Activated T-cell treated with anti-CD3 and anti-CD28 coated beads, Interleukin-2, amount 50 U/mL, for 48 hours (primary cell): ENCODE data around the gene TMEM204.

Experiments used
- DNase-seq, 2 experiments: peaks; one replicate each; pipeline ENCODE4 v3.0.0-alpha.2; 2020

The TMEM204 gene

DNA sequence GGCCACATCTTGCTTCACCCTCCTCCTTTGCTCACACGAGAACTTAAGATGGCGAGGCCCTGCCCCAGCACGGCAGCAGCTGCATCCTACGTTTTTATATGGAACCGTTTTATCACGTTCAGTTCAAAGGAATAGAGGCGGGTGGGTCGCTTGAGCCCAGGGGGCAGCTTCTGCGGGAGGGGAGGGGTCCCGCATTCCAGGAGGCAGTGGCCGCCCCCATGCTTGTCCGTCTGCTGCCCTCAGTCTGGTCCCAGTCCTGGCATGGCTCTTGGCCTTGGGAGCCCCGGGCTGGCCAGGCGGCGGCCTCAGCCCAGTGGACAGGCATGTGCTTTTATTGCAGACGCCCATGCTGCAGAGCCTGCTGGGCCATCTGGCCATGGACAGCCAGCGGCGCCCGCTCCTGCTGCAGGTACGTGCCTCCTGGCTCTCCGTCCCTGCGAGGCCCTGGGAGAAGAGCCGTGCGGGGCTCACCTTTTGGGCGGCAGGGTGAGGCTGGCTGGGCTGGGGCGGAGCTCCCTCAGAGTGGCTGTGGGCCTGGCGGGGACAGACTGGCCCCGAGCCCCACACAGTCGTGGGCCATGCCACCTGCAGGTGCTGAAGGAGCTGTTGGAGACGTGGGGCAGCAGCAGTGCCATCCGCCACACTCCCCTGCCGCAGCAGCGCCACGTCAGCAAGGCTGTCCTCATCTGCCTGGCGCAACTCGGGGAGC is 33.6 kb upstream of the TMEM204 start:
- DNase-seq, result no peak

GRCh38 chr16:1500465-1501150 is 32.9 kb upstream of the TMEM204 start:
- no peak for DNase-seq

- DNase-seq, result no peak
These were observed 31.8 kb upstream of the TMEM204 start for GRCh38 chr16:1501630-1502029.

DNA sequence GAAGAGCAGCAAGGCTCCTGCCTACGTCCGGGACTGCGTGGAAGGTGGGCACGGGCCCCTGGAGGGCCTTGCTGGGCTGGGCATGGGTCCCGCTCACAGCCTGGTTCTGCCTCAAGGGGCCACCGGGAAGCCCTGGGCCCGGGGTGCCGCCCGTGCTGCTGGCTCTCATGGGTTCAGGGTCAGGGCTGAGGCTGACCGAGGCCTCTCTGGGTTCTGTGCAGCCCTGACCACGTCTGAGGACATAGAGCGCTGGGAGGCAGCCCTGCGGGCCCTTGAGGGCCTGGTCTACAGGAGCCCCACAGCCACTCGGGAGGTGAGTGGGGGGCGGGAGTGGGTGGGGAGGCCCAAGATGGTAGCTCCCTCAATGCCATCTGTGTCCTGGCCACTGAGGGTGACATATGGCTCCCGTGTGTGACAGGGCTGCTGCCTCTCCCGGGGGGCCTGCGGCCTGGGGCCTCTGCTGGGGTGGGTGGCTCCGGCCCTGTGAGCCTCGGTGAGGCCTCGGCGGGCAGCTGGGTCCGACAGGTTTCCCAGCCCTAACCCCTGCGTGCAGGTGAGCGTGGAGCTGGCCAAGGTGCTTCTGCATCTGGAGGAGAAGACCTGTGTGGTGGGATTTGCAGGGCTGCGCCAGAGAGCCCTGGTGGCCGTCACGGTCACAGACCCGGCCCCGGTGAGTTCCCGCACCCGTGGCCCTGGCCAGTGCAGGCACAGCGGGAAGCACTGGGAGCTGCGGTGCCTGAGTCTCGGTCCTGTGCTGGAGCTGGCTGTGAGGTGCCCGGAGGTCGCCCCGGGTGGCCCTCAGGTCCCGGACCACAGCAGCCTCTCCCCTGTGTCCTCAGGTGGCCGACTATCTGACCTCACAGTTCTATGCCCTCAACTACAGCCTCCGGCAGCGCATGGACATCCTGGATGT is 31.1 kb upstream of the TMEM204 start:
- no peak for DNase-seq

DNA sequence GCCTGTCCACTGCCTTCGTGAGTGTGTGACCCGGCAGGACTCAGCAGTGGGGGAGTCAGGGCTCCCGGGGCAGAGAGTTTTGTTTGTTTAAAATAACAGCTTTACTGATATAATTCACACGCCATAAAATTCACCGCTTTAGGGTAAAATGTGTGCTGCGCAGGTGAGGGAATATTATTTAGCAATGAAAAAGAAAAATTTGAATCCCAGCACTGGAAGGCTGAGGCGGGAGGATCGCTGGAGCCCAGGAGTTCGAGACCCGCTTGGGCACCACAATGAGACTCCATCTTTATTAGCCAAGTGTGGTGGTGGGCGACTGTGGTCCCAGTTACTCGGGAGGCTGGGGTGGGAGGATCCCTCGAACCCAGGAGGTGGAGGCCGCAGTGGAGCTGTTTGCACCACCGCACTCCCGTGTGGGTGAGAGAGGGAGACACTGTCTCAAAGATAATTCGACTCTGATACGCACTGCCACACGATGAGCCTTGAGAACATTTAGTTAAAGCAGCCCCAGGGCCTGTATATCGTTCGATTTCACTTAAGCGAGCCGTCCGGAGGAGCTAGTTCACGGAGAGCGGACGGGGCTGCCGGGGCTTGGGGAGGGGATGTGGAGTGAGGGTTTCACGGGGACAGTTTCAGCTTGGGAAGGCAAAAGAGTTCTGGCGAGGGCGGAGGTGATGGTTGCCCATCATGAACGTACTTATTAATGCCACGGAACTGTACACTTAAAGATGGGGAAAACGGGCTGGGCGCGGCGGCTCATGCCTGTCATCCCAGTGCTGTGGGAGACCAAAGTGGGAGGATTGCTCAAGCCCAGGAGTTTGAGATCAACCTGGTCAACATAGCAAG is 30.1 kb upstream of the TMEM204 start:
- DNase-seq, result no peak

DNA sequence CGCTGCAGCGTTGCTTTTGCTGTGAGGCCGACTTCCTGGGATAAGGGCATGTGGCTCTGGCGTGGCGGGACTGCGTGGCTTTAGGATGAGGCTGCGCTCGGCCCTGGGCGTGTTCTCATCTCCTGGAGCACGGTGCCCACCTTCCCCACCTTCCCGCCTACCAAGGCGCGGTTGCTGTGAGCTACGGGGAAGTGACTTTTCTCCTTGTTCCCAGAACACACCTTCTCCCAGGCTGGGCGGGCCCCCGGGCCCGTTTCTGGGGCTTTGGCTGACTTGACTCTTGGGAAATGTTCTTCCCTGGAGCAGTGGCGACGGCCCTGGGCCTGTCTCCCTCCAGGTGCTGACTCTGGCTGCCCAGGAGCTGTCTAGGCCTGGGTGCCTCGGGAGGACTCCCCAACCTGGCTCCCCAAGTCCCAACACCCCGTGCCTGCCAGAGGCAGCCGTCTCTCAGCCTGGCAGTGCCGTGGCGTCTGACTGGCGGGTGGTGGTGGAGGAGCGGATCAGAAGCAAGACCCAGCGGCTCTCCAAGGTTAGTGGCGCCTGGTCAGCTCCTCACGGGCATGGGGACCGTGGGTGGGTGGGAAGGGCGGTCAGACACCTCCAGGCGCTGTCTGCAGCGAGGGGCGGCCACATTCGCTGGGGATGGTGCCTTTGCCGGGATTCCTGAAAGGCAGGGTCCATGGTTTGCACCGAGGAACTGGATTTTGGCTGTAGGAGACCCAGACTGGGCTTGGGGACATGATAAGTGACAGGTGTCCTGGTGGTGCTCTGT is 28.2 kb upstream of the TMEM204 start:
- DNase-seq, result no peak

- DNase-seq, result no peak
These were observed 27.6 kb upstream of the TMEM204 start for GRCh38 chr16:1505912-1506311.

GRCh38 chr16:1506494-1507213 is 26.8 kb upstream of the TMEM204 start:
- DNase-seq, result no peak

GRCh38 chr16:1508494-1509187 is 24.8 kb upstream of the TMEM204 start:
- no peak for DNase-seq

DNA sequence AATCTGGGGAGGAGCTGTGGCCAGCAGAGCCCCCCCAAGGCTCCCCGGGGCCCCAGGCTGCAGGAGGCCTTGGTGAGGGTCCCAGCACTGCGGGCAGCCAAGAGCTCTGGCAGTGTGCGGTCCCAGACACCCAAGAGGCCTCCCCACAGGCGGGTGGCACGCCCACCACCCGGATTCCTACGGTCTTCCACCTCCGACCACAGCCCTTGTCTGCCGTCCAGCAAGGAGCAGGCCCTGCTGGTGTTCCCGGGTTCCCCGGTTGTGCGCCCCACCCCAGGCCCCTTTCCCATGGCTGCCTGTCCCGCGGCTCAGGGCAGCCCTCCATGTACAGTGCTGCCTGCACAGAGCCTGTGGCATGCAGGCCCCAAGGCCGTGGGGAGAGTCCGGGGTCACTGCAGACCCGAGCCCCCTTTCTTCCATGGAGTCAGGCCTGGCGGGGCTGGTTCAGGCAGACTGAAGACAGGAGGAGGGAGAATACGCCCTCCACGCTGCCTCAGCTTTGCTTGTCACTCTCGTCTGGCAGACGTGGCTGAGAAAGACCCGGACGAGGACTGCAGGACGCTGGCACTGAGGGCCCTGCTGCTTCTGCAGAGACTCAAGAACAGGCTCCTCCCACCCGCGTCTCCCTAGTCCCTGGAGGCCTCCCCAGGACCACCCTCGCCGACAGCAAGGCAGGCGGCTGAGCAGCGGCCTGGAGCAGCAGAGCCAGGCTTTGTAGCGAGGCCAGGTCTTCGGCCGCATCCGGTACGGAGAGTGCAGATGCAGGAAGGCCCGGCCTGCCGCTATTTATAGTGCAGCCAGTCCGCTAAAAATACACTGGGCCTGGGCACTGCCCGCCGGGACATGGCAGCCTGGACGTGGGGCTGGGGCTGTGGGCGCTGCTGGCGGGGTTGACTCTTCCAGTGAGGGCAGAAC is 23.9 kb upstream of the TMEM204 start:
- DNase-seq, result no peak

DNA sequence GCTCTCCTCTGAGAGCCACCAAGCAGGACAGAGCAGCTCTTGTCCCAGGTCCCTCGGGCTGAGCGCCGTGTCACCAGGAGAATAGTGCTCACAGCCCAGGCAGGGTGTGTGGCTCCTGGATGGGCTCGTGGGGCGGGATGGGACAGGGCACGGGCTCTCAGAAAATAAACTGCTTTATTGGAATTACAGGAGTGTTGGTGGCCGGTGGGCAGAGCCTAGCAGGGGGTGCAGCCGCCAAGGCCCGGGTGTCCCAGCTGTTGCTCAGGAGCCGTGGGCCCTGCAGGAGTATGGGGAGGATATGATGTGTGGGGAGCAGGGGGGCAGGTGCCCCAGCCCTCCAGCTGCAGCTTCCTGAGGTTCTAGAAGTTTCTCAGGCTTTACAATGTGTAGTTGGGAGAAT is 23.2 kb upstream of the TMEM204 start:
- no peak for DNase-seq

DNA sequence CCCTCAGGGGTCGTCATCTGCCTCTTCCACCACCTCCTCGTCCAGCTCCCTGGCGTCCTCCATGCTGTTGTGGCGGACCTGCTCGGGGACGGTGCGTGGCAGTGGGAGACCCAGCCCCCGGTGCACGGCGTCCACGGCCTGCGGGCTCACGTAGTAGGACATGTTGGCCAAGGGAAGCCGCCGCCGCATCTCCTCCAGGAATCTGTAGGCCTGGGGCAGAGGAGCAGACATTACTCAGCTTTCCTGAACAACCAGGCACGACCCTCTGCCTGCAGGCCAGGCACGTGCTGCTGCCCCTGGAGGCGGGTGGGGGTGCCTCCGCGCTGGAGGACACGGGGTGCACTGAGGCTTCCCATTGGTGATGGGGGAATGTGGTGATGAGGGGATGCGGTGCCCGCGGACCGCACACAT is 22.5 kb upstream of the TMEM204 start:
- no peak for DNase-seq

DNA sequence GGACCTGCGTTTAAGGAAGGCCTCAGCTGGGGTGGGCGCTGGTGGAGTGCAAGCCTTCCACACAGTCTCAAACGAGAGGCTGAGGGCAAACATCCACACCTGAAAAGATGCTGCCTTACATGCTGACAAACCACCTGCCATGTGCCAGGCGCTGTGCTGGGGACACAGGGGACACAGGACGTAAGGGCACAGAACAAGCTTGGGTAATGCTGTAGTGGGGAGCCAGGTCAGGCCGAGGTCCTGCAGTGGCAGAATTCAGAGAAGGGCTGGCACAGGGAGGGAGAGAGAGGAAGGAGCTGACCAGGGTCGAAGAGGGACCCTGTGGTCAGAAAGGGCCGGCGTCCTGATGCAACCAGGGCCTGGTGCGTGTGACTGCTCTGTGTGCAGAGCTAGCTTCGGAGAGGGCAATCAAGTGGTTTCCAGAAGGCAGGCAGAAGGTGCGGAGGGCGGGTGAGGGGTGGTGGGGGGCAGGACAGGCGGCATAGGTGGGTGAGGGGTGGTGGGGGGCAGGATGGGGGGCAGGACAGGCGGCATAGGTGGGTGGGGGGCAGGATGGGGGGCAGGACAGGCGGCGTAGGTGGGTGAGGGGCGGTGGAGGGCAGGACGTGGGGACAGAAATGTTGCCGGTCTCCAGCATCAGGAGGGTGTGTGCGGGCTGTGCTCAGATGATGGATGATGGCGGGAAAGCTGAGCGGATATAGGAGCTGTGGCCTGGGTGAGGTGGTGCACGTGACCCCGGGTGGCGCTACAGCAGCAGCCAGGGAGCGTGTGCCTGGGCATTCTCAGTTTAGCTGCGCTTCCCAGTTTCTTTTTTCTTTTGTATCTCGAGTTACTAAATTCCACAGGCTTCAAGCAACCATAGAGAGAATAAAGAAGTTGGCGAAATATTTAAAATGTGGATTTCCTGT is 21.6 kb upstream of the TMEM204 start:
- no peak for DNase-seq

DNA sequence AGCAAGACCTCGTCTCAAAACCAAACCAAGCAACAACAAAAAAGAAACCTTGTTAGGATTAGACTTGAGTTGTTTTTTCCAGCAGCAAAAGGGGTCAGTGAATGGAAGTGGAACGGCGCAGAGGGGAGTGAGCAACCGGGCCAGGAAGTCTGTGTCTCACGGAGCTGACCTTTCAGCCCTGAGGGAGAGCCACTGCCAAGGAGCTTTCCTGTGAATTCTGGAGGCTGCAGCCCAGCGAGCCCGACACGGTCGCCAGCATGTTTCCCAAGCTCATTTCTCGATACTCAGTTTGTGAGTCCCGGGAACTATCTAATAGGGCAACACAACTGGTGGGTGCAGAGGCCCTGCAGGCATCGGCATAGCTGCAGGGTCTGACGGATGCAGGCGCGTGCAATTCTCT is 20.7 kb upstream of the TMEM204 start:
- no peak for DNase-seq

DNA sequence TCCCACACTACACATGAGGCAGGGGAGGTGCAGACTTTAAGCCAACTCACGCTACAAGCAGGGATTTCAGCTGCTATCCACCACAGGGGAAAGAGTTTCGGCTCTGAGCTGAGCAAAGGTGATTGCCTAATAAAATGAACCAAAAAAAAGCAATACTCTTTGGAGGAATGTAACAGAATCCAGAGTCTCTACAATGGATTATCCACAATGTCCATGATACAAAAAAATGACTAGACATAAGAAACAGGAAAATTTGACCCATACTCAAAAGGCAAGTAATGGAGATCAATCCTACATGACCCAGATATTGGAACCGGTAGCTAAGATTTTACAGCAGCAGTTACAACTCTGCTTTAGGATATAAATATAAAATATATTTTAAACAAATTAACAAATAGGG is 19.0 kb upstream of the TMEM204 start:
- no peak for DNase-seq

- DNase-seq, result no peak
These were observed 14.8 kb upstream of the TMEM204 start for GRCh38 chr16:1518626-1519135.

DNA sequence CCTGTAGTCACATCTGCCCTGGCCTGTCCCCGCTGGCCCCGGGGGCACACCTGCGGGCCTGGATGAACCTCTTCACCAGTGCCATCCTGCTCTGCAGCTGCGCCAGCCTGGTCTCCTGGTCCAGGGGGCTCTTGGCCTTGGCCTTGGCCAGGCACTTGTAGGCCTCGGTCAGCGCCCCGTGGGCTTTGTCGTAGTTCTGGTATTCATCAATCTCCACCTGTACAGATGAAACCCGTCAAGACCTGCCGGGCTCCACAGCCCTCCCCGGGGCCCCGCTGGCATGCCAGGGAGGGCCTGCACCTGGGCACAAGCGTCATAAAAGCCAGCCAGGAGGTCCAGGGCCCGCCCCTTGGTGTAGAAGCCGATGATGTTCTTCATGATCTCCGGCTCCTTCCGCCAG is 13.6 kb upstream of the TMEM204 start:
- DNase-seq, result no peak

GRCh38 chr16:1520461-1520860 is 13.0 kb upstream of the TMEM204 start:
- no peak for DNase-seq
